ENCODE measurements around the gene ATP8B4. TPM values are rescaled to one million over a fixed set of nuclear protein-coding genes. Genes with fewer than 3 reads are reported as not detected.
A peak's percentile ranks its signal among the peaks of the same experiment; 100 is the strongest.
"Not testable (repeated sequence)": the region's sequence is repeated elsewhere in the genome, so short reads cannot be mapped to it uniquely, and the experiment has no call there.

ATP8B4 gene
- polyA plus RNA-seq, 12 donors = 2.4 to 4.8 (median 3.4) TPM; not detected in 2

DNA sequence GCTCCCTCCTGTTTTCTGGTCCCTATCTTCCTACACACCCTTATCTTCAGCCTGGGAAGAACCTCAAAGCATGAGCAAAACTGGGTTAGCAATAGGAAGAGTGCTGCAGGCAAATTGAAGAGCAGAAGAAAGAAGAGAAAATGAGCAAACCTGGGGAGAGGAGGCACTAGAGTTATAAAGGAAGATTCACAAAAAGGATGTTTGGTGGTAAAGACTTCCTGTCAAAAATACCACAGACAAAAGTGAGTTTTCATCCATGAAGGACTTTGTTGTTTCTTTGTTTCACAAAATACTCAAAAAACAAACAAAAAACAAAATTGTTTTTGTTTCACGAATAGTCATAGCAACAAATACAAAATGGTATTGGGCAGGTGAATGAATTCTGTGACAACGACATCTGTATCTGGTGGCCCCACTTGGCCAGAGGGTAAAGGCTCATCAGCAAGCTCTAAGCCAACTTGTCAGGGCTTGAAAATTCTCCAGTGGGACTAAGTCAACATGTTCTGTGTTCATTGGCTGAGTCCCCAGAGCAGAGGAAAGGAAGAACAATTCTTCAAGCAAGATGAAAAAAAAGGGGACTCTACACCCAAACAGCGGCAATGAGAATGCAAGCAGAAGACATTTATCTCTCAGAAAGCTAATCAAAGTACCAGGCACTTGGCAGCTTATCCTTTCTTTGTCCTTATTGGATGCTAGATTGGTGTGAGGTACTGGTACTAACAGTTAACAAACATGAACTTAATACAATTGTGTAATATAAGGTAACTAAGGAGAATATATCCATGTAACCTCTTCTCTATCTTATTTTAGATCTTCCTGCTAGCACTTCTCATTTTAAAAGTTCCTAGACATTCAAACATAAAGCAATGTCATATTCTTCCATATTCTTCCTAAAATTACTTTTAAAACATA is 9.7 kb downstream of the ATP8B4 start:
- no peak for DNase-seq

GRCh38 chr15:50108461-50108860 is 10.6 kb downstream of the ATP8B4 start:
- DNase-seq = no peak

- DNase-seq = no peak
Observed at GRCh38 chr15:50107591-50108408, 11.2 kb downstream of the ATP8B4 start.

DNA sequence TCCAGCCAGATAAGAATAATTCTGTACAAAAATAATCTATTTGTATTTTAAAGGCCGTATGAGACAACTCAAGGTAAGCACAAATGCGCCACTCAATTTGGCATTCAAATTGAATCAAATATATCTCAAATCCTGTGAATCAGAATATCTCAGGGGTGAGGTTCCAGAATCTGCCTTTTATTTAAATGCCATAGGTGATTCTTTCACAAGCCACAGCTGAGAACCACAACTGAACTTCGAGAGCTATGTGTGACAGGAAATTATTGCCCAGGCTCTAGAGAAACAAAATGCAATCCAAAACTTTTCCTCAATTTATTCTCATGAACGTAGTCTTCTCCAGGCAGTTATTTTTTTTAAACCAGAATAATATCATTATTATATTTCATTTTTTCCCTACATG is 11.9 kb downstream of the ATP8B4 start:
- DNase-seq = no peak

- DNase-seq = no peak
Observed at GRCh38 chr15:50106457-50106856, 12.6 kb downstream of the ATP8B4 start.

- no peak for DNase-seq
Observed at GRCh38 chr15:50100486-50100885, 18.5 kb downstream of the ATP8B4 start.

GRCh38 chr15:50098545-50098944 is 20.5 kb downstream of the ATP8B4 start:
- no peak for DNase-seq

GRCh38 chr15:50095938-50096821 is 22.9 kb downstream of the ATP8B4 start:
- no peak for DNase-seq

- DNase-seq = not testable (repeated sequence)
Observed at GRCh38 chr15:50089386-50089785, 29.6 kb downstream of the ATP8B4 start.

- no peak for DNase-seq
Observed at GRCh38 chr15:50084932-50085331, 34.1 kb downstream of the ATP8B4 start.

- no peak for DNase-seq
Observed at GRCh38 chr15:50083424-50084025, 35.5 kb downstream of the ATP8B4 start.

- DNase-seq = peak; percentile 74
Observed at GRCh38 chr15:50082066-50082465, 37.0 kb downstream of the ATP8B4 start.

- DNase-seq = no peak
Observed at GRCh38 chr15:50077651-50078050, 41.4 kb downstream of the ATP8B4 start.

DNA sequence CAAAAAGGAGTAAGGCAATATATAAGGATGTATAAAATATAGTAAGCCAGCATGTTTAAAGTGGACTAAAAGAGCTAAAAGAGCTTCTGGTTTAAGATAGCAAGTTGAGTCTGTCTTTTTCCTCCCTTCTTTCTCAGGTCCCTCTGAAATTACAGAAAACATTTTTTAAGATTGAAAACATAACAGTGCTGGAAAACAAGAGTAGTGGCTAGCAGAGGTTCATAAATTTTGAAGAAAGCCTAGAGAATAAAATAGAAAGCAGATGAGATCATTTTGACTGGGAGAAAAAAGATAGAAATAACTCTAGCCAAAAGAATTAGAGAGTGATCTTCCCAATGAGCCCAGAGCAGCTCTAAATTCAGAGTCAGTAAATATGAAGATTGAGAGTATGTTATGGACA is 41.9 kb downstream of the ATP8B4 start:
- DNase-seq = peak; percentile 41

GRCh38 chr15:50075319-50075718 is 43.7 kb downstream of the ATP8B4 start:
- no peak for DNase-seq

- no peak for DNase-seq
Observed at GRCh38 chr15:50071551-50072258, 47.3 kb downstream of the ATP8B4 start.

DNA sequence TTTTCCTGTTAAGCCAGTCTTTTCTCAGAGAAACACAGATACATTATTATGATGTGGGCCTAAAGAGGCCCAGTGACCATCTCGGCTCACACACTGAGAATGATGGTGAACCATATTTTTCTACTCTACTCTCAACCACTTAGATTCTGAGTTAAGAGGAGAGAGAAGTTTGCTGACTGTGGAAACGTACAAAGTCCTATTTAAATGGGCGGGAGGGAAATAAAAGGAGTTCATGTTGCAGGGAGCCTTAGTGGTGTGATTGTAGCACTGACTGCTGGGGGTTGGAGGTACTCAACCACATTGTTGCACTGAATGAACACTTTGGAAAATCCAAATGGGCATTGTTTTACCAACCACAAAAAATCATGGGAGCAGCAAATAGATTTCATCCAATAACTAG is 51.0 kb downstream of the ATP8B4 start:
- DNase-seq = no peak

DNA sequence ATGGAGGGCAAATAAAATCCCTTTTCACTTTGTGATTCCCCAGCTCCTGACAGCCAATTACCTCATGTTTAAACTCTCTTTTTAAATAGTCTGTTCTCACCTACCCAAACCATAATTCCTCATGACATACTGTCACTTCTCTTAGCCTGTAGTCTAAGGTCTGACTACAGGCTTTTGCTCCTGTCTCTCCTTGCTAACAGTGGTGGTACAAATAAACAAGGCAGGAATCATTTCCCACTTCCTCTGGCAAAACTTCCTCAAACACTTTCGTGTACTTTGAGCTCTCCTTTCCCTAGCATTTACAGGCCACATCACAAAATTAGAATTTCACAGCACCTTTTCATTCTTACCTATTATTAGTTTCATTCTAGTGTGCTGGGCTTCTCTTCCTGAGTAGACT is 51.8 kb downstream of the ATP8B4 start:
- no peak for DNase-seq

- DNase-seq = no peak
Observed at GRCh38 chr15:50066666-50067065, 52.4 kb downstream of the ATP8B4 start.

GRCh38 chr15:50066202-50066601 is 52.8 kb downstream of the ATP8B4 start:
- DNase-seq = no peak

DNA sequence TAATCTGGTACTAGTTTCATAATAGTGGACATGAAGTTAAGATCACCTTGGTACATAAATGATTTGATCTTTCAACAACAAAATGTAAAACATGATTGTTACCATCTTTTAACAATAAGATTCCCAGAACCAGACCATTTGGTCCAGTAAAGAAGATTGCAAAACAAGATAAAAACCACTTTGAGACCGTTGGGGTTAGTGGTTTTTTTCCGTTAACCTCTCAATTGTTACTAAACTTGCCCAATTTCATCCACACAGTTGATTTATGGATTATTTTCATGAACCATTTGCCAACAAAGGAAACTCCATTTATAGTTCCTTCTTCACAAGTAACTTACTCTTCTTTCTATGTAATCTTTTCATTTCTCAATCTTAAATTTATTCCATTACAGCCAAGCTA is 53.8 kb downstream of the ATP8B4 start:
- DNase-seq = no peak
